Cardiac fibroblast (primary cell): ENCODE data around the gene NRXN3.

Experiments used
- DNase-seq, 2 donors: peaks; one replicate each; pipeline versions ENCODE4 v3.0.0 to v3.0.0-alpha.2; 2010; ENCODE audit warnings: low read depth in 2 of 2
- H3K4me3 ChIP-seq, 2 donors: replicated peaks in 1 of 2; 1 replicate in 1 of 2; 2 replicates in 1 of 2; pipeline ENCODE4 v1.5.1; 2011; ENCODE audit warnings: low read depth in 2 of 2, low read length in 2 of 2, mild to moderate bottlenecking in 2 of 2, moderate library complexity in 1 of 2
- CTCF ChIP-seq: IDR thresholded peaks from one replicate; pipeline ENCODE4 v1.5.1; 2011; ENCODE audit warnings: low read depth, mild to moderate bottlenecking, low read length, inconsistent platforms

The NRXN3 gene

GRCh38 chr14:78182722-78183121 is 12.5 kb downstream of the NRXN3 start:
- no peak for DNase-seq
- TF ChIP-seq CTCF: no peak
- H3K4me3 ChIP-seq: no peak overlapping the region

- DNase-seq: no peak
- H3K4me3 ChIP-seq: no peak overlapping the region
- no peak for TF ChIP-seq CTCF
Measured at GRCh38 chr14:78184157-78184556, 14.0 kb downstream of the NRXN3 start.

GRCh38 chr14:78186277-78186676 is 16.1 kb downstream of the NRXN3 start:
- no peak for DNase-seq
- H3K4me3 ChIP-seq: no peak overlapping the region
- no peak for TF ChIP-seq CTCF

GRCh38 chr14:78188882-78189281 is 18.7 kb downstream of the NRXN3 start:
- H3K4me3 ChIP-seq: no peak overlapping the region
- DNase-seq: no peak
- TF ChIP-seq CTCF: no peak

GRCh38 chr14:78195431-78195830 is 25.3 kb downstream of the NRXN3 start:
- H3K4me3 ChIP-seq: no peak overlapping the region
- no peak for TF ChIP-seq CTCF
- DNase-seq: no peak

GRCh38 chr14:78196323-78196722 is 26.1 kb downstream of the NRXN3 start:
- TF ChIP-seq CTCF: no peak
- H3K4me3 ChIP-seq: no peak overlapping the region
- DNase-seq: no peak

DNA sequence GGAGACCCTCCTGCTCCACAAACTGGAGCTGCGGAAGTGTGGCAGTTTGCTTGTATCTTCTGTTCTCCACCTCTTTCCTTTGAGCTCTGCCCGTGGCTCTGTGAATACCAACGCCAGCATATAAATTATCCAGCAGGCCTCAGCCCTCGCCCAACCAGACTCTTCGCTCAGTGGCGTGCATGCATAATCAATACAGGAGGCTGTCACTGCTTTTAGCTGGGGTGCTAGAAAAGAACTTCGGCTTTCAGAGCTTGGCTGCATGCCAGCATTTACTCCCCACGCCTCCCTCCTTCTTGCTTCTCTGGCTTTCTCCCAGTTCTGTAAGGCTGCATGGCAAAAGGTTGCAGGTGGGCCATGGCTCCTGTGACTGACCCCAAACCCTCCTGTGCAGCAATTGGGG is 26.9 kb downstream of the NRXN3 start:
- no peak for TF ChIP-seq CTCF
- no peak overlapping the region for H3K4me3 ChIP-seq
- DNase-seq: no peak
